ENCODE measurements around the gene DCLK1. TPM values are rescaled to one million over a fixed set of nuclear protein-coding genes. Genes with fewer than 3 reads are reported as not detected.

Gene DCLK1
- total and polyA plus RNA-seq, 10 of the 15 experiments (the other 5 are each of a cell fraction or from before 2014, with no cell fraction given), result not detected

DNA sequence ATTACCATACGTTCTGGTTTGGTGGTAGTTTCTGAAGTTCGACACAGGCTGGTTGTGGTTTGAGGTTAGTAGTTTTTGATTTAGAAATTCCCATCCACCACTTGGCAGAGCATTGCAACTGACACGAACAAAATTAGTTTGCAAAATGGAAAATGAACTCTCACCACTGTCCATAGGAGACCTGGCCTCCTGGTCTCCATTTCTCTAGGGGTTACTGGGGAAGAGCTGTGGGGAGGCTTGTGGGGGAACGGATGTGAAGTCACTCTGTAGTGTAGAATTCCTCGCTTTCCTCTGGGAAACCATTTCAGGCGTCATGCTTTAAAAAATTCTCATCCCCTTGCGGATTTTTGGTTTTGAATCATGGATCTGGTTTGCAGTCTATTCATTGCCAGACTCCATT, 333.2 kb downstream of the DCLK1 start:
- FAIRE-seq (no peak), DNase-seq (ENCODE audit: low read depth, low spot score) (no peak), ATAC-seq (no peak)
- H3K36me3 ChIP-seq (ENCODE audit: control insufficient read depth in 2 of 2, insufficient read depth in 2 of 2, low read length in 1 of 2), result no peaks in the 10 kb centered on the region
- H2AFZ ChIP-seq (ENCODE audit: control insufficient read depth, low read depth, low read length), result no peak overlapping the region
- 24% methylated on average over 7 of the region's 7 CpGs for WGBS (ENCODE audit: insufficient coverage, insufficient replicate concordance, low lambda C conversion rate, missing lambda C conversion rate)
- H3K9me3 ChIP-seq (replicated peaks; ENCODE audit: control insufficient read depth, insufficient read depth, low read length), result no peaks in the 10 kb centered on the region
- SMC1A ChIA-PET (ENCODE audit: uncharacterized antibody, unreplicated experiment), result interaction anchor here (0.9 to 1.2 kb wide), 2 partner anchors 75 to 167 kb away, joined by 3 read pairs; no protein-coding TSS in a partner anchor
- no peaks in the 10 kb centered on the region for H4K20me1 ChIP-seq (ENCODE audit: control insufficient read depth, insufficient read depth)
- no peak overlapping the region for H3K4me3 ChIP-seq
- intact Hi-C loops (cut with micrococcal nuclease; ENCODE audit: unreplicated experiment) (no loop called here), in situ Hi-C loops (cut with MboI) (no loop called here)
- H3K9ac ChIP-seq (ENCODE audit: control insufficient read depth, insufficient read depth, low read length), result no peak overlapping the region
- H3K27ac ChIP-seq (ENCODE audit: control insufficient read depth, insufficient read depth), result no peak overlapping the region
- H3K27me3 ChIP-seq (replicated peaks in 1 of 2; ENCODE audit: control insufficient read depth in 2 of 2, insufficient read depth in 2 of 2, low read length in 1 of 2), result no peaks in the 10 kb centered on the region
- no TSS peak for BruUV-seq (replicated peaks)
- no peak overlapping the region for H3K4me2 ChIP-seq (ENCODE audit: control insufficient read depth, insufficient read depth)
- H3K79me2 ChIP-seq (ENCODE audit: control insufficient read depth, insufficient read depth, low read length), result no peaks in the 10 kb centered on the region
- no peaks in the 10 kb centered on the region for H3K4me1 ChIP-seq (ENCODE audit: control insufficient read depth, insufficient read depth, low read length)
- POLR2A ChIA-PET, result no interaction called here
- RAD21 ChIA-PET (ENCODE audit: unreplicated experiment), result no interaction called here
- TF ChIP-seq CHD4 (IDR thresholded peaks at IDR 0.05) (no peak), FOXM1 (IDR thresholded peaks at IDR 0.05; ENCODE audit: low read depth, low read length) (no peak), YBX1 (IDR thresholded peaks at IDR 0.05) (no peak), RBBP5 (conservative IDR thresholded peaks at IDR 0.05) (no peak), CUX1 (IDR thresholded peaks at IDR 0.05; ENCODE audit: insufficient replicate concordance, low read depth, low read length) (no peak), TCF7 (IDR thresholded peaks at IDR 0.05; ENCODE audit: borderline replicate concordance) (no peak), ZNF622 (IDR thresholded peaks at IDR 0.05) (no peak), TAF1 (IDR thresholded peaks at IDR 0.05; ENCODE audit: borderline replicate concordance, low read depth, low read length) (no peak), ZBTB40 (IDR thresholded peaks at IDR 0.05; ENCODE audit: borderline replicate concordance) (no peak), IKZF2 (IDR thresholded peaks at IDR 0.05) (no peak), USF2 (IDR thresholded peaks at IDR 0.05; ENCODE audit: borderline replicate concordance, low read depth, low read length) (no peak), IRF4 (IDR thresholded peaks at IDR 0.05; ENCODE audit: low read depth, low read length) (no peak)
- TF ChIP-seq, protein P1, sequence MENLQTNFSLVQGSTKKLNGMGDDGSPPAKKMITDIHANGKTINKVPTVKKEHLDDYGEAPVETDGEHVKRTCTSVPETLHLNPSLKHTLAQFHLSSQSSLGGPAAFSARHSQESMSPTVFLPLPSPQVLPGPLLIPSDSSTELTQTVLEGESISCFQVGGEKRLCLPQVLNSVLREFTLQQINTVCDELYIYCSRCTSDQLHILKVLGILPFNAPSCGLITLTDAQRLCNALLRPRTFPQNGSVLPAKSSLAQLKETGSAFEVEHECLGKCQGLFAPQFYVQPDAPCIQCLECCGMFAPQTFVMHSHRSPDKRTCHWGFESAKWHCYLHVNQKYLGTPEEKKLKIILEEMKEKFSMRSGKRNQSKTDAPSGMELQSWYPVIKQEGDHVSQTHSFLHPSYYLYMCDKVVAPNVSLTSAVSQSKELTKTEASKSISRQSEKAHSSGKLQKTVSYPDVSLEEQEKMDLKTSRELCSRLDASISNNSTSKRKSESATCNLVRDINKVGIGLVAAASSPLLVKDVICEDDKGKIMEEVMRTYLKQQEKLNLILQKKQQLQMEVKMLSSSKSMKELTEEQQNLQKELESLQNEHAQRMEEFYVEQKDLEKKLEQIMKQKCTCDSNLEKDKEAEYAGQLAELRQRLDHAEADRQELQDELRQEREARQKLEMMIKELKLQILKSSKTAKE (IDR thresholded peaks at IDR 0.05; ENCODE audit: low read depth, poor library complexity, severe bottlenecking), result no peak
- CTCF ChIA-PET, result no interaction called here
